ENCODE data around the gene ALOX12B.
A peak's percentile ranks its signal among the peaks of the same experiment; 100 is the strongest.
"Not testable (repeated sequence)": the region's sequence is repeated elsewhere in the genome, so short reads cannot be mapped to it uniquely, and the experiment has no call there.

ALOX12B gene

GRCh38 chr17:8064561-8065019, 22.9 kb downstream of the ALOX12B start:
- no peak for DNase-seq (ENCODE audit: low read depth)

- DNase-seq (ENCODE audit: low read depth) = no peak
Observed at GRCh38 chr17:8063761-8064534, 23.6 kb downstream of the ALOX12B start.

GRCh38 chr17:8062807-8063483, 24.6 kb downstream of the ALOX12B start:
- no peak for DNase-seq (ENCODE audit: low read depth)

- no peak for DNase-seq (ENCODE audit: low read depth)
Observed at GRCh38 chr17:8062435-8062806, 25.1 kb downstream of the ALOX12B start.

- DNase-seq (ENCODE audit: low read depth) = not testable (repeated sequence)
Observed at GRCh38 chr17:8061851-8062250, 25.7 kb downstream of the ALOX12B start.

GRCh38 chr17:8060274-8060673, 27.2 kb downstream of the ALOX12B start:
- DNase-seq (ENCODE audit: low read depth) = peak; percentile 20

GRCh38 chr17:8059131-8059530, 28.4 kb downstream of the ALOX12B start:
- no peak for DNase-seq (ENCODE audit: low read depth)

- DNase-seq (ENCODE audit: low read depth) = peak; percentile 29
Observed at GRCh38 chr17:8057691-8058114, 29.8 kb downstream of the ALOX12B start.

GRCh38 chr17:8056976-8057625, 30.4 kb downstream of the ALOX12B start:
- DNase-seq (ENCODE audit: low read depth) = no peak

GRCh38 chr17:8056232-8056975, 31.1 kb downstream of the ALOX12B start:
- DNase-seq (ENCODE audit: low read depth) = peak; percentile 48

- DNase-seq (ENCODE audit: low read depth) = no peak
Observed at GRCh38 chr17:8055851-8056231, 31.7 kb downstream of the ALOX12B start.

- no peak for DNase-seq (ENCODE audit: low read depth)
Observed at GRCh38 chr17:8053600-8053999, 33.9 kb downstream of the ALOX12B start.

GRCh38 chr17:8052256-8053252, 35.0 kb downstream of the ALOX12B start:
- no peak for DNase-seq (ENCODE audit: low read depth)

- no peak for DNase-seq (ENCODE audit: low read depth)
Observed at GRCh38 chr17:8051831-8052230, 35.7 kb downstream of the ALOX12B start.

GRCh38 chr17:8048736-8049135, 38.8 kb downstream of the ALOX12B start:
- no peak for DNase-seq (ENCODE audit: low read depth)

GRCh38 chr17:8048236-8048635, 39.3 kb downstream of the ALOX12B start:
- DNase-seq (ENCODE audit: low read depth) = no peak

GRCh38 chr17:8047769-8048110, 39.8 kb downstream of the ALOX12B start:
- DNase-seq (ENCODE audit: low read depth) = no peak

- DNase-seq (ENCODE audit: low read depth) = no peak
Observed at GRCh38 chr17:8046929-8047768, 40.4 kb downstream of the ALOX12B start.

GRCh38 chr17:8046306-8046928, 41.1 kb downstream of the ALOX12B start:
- no peak for DNase-seq (ENCODE audit: low read depth)

Data from CMK (cell line).